Uterus (tissue), 2 donors: ENCODE results near the gene KSR2.

Source experiments
- CTCF ChIP-seq, 4 experiments: fragments of 200-600 bp in 2 of 4; fragments of 450-650 bp in 2 of 4; sonication (generic) in 2 of 4; IDR thresholded peaks; one replicate each; pipeline ENCODE4 v1.5.1; 2016 to 2019; ENCODE audit warnings: antibody characterized with exemption in 4 of 4, mild to moderate bottlenecking in 2 of 4, moderate library complexity in 1 of 4
- POLR2A ChIP-seq, 2 donors: fragments of 450-650 bp; IDR thresholded peaks; one replicate each; pipeline ENCODE4 v1.6.1; 2016; ENCODE audit warnings: antibody characterized with exemption in 2 of 2, mild to moderate bottlenecking in 1 of 2, moderate library complexity in 1 of 2

GRCh38 chr12:117461732-117462131 lies 507.1 kb downstream of the KSR2 start:
- no peak for TF ChIP-seq CTCF (IDR thresholded peaks at IDR 0.05)
- no peak for TF ChIP-seq POLR2A (IDR thresholded peaks at IDR 0.05)
